Stimulated activated naive B cell treated with anti-CD40 and anti-IgM and Interleukin-4, amounts not matched to agents 10 μg/mL and 1 μg/mL and 100 μg/mL, for 72 hours (primary cell): ENCODE results near the gene ZNF189.

Source experiments
- ATAC-seq, 2 donors: fragments of 150-1000 bp; cut with Tn5 transposase; replicated peaks; 2 replicates each; pipeline ENCODE4 v1.10.0; 2021; ENCODE audit warnings: moderate library complexity in 1 of 2
- DNase-seq: peaks from one replicate; pipeline ENCODE4 v3.0.0; 2021
- H3K27ac Mint-ChIP-seq: one replicate; pipeline ENCODE4 v1.8.0; 2022; ENCODE audit warnings: mild to moderate bottlenecking, mixed read lengths
- H3K27me3 Mint-ChIP-seq, 2 donors: one replicate each; pipeline ENCODE4 v1.8.0; 2022; ENCODE audit warnings: mixed read lengths in 2 of 2
- H3K36me3 Mint-ChIP-seq, 2 donors: one replicate each; pipeline ENCODE4 v1.8.0; 2022; ENCODE audit warnings: mixed read lengths in 2 of 2, mild to moderate bottlenecking in 1 of 2
- H3K4me1 Mint-ChIP-seq, 2 donors: one replicate each; pipeline ENCODE4 v1.8.0; 2022; ENCODE audit warnings: mixed read lengths in 2 of 2, mild to moderate bottlenecking in 1 of 2
- H3K4me3 Mint-ChIP-seq, 2 donors: one replicate each; pipeline ENCODE4 v1.8.0; 2022; ENCODE audit warnings: mild to moderate bottlenecking in 2 of 2, mixed read lengths in 2 of 2, moderate library complexity in 1 of 2
- H3K9me3 Mint-ChIP-seq, 2 donors: one replicate each; pipeline ENCODE4 v1.8.0; 2022; ENCODE audit warnings: mixed read lengths in 2 of 2, mild to moderate bottlenecking in 1 of 2

ZNF189 gene

GRCh38 chr9:101418518-101419430 is 20.1 kb downstream of the ZNF189 start:
- ATAC-seq (no peak), DNase-seq (no peak)
- H3K9me3 Mint-ChIP-seq, result peaks cover 18 to 19% of the 10 kb centered on the region in 2 donors
- no peaks in the 10 kb centered on the region for H3K27me3 Mint-ChIP-seq
- peaks cover 15 to 26% of the 10 kb centered on the region in 2 donors for H3K36me3 Mint-ChIP-seq
- H3K27ac Mint-ChIP-seq, result no peak overlapping the region
- H3K4me1 Mint-ChIP-seq, result peaks cover 0 to 2% of the 10 kb centered on the region in 2 donors
- H3K4me3 Mint-ChIP-seq, result no peak overlapping the region

- ATAC-seq (no peak), DNase-seq (no peak)
- Mint-ChIP-seq H3K27me3 (no peaks in the 10 kb centered on the region), H3K4me3 (no peak overlapping the region), H3K36me3 (peaks cover 11 to 19% of the 10 kb centered on the region in 2 donors), H3K4me1 (no peaks in the 10 kb centered on the region), H3K9me3 (peaks cover 12 to 14% of the 10 kb centered on the region in 2 donors), H3K27ac (no peak overlapping the region)
Observed at GRCh38 chr9:101419863-101420262, 21.2 kb downstream of the ZNF189 start.

GRCh38 chr9:101421653-101422065 is 23.0 kb downstream of the ZNF189 start:
- Mint-ChIP-seq H3K27ac (peak overlapping the region; percentile 15), H3K4me3 (no peak overlapping the region), H3K27me3 (no peaks in the 10 kb centered on the region), H3K4me1 (no peaks in the 10 kb centered on the region), H3K36me3 (peaks cover 11% of the 10 kb centered on the region in 2 donors), H3K9me3 (peaks cover 11 to 12% of the 10 kb centered on the region in 2 donors)
- ATAC-seq, result no peak
- no peak for DNase-seq

GRCh38 chr9:101427358-101427757 is 28.7 kb downstream of the ZNF189 start:
- DNase-seq (no peak), ATAC-seq (no peak)
- H3K36me3 Mint-ChIP-seq, result no peaks in the 10 kb centered on the region
- H3K27me3 Mint-ChIP-seq, result peaks cover 6 to 17% of the 10 kb centered on the region in 2 donors
- H3K4me3 Mint-ChIP-seq, result no peak overlapping the region
- peaks cover 2 to 4% of the 10 kb centered on the region in 2 donors for H3K9me3 Mint-ChIP-seq
- H3K27ac Mint-ChIP-seq, result no peak overlapping the region
- H3K4me1 Mint-ChIP-seq, result peaks cover 0 to 2% of the 10 kb centered on the region in 2 donors

- ATAC-seq (peak in 1 of 2 donors; percentile 27), DNase-seq (no peak)
- no peak overlapping the region for H3K4me3 Mint-ChIP-seq
- peaks cover 6 to 17% of the 10 kb centered on the region in 2 donors for H3K27me3 Mint-ChIP-seq
- H3K27ac Mint-ChIP-seq, result no peak overlapping the region
- H3K36me3 Mint-ChIP-seq, result no peaks in the 10 kb centered on the region
- H3K9me3 Mint-ChIP-seq, result peaks cover 2 to 4% of the 10 kb centered on the region in 2 donors
- H3K4me1 Mint-ChIP-seq, result peaks cover 0 to 2% of the 10 kb centered on the region in 2 donors
Observed at GRCh38 chr9:101427957-101428655, 29.5 kb downstream of the ZNF189 start.

GRCh38 chr9:101428909-101429308 is 30.3 kb downstream of the ZNF189 start:
- ATAC-seq, result no peak
- Mint-ChIP-seq H3K27me3 (peaks cover 6 to 17% of the 10 kb centered on the region in 2 donors), H3K4me3 (no peak overlapping the region), H3K9me3 (peaks cover 0 to 4% of the 10 kb centered on the region in 2 donors), H3K36me3 (no peaks in the 10 kb centered on the region), H3K27ac (no peak overlapping the region), H3K4me1 (peaks cover 0 to 2% of the 10 kb centered on the region in 2 donors)
- DNase-seq, result no peak

GRCh38 chr9:101429736-101430135 is 31.1 kb downstream of the ZNF189 start:
- Mint-ChIP-seq H3K27me3 (peaks cover 6 to 17% of the 10 kb centered on the region in 2 donors), H3K27ac (no peak overlapping the region), H3K9me3 (peaks cover 0 to 4% of the 10 kb centered on the region in 2 donors), H3K36me3 (no peaks in the 10 kb centered on the region), H3K4me1 (peaks cover 0 to 2% of the 10 kb centered on the region in 2 donors), H3K4me3 (no peak overlapping the region)
- ATAC-seq (no peak), DNase-seq (no peak)

- Mint-ChIP-seq H3K4me1 (peaks cover 0 to 4% of the 10 kb centered on the region in 2 donors), H3K9me3 (peaks cover 0 to 4% of the 10 kb centered on the region in 2 donors), H3K27ac (no peak overlapping the region), H3K27me3 (peaks cover 13 to 26% of the 10 kb centered on the region in 2 donors), H3K36me3 (no peaks in the 10 kb centered on the region), H3K4me3 (no peak overlapping the region)
- no peak for ATAC-seq
- no peak for DNase-seq
Observed at GRCh38 chr9:101432171-101432570, 33.5 kb downstream of the ZNF189 start.

- ATAC-seq (no peak), DNase-seq (no peak)
- peaks cover 17 to 32% of the 10 kb centered on the region in 2 donors for H3K27me3 Mint-ChIP-seq
- peaks cover 0 to 4% of the 10 kb centered on the region in 2 donors for H3K9me3 Mint-ChIP-seq
- H3K36me3 Mint-ChIP-seq, result no peaks in the 10 kb centered on the region
- H3K4me1 Mint-ChIP-seq, result peaks cover 0 to 4% of the 10 kb centered on the region in 2 donors
- no peak overlapping the region for H3K4me3 Mint-ChIP-seq
- no peak overlapping the region for H3K27ac Mint-ChIP-seq
Observed at GRCh38 chr9:101432740-101433139, 34.1 kb downstream of the ZNF189 start.

GRCh38 chr9:101433229-101433628 is 34.6 kb downstream of the ZNF189 start:
- H3K4me1 Mint-ChIP-seq, result peaks cover 0 to 4% of the 10 kb centered on the region in 2 donors
- H3K4me3 Mint-ChIP-seq, result no peak overlapping the region
- ATAC-seq (no peak), DNase-seq (no peak)
- H3K9me3 Mint-ChIP-seq, result peaks cover 0 to 4% of the 10 kb centered on the region in 2 donors
- no peaks in the 10 kb centered on the region for H3K36me3 Mint-ChIP-seq
- H3K27me3 Mint-ChIP-seq, result peaks cover 17 to 33% of the 10 kb centered on the region in 2 donors
- H3K27ac Mint-ChIP-seq, result no peak overlapping the region

- Mint-ChIP-seq H3K27ac (no peak overlapping the region), H3K4me3 (no peak overlapping the region), H3K36me3 (no peaks in the 10 kb centered on the region), H3K27me3 (peaks cover 22 to 26% of the 10 kb centered on the region in 2 donors), H3K9me3 (no peaks in the 10 kb centered on the region), H3K4me1 (peaks cover 0 to 1% of the 10 kb centered on the region in 2 donors)
- DNase-seq, result no peak
- ATAC-seq, result no peak
Observed at GRCh38 chr9:101434998-101435397, 36.3 kb downstream of the ZNF189 start.

- H3K4me3 Mint-ChIP-seq, result no peak within 1 kb of the TSS
- no peaks in the 10 kb centered on the region for H3K9me3 Mint-ChIP-seq
- ATAC-seq (no peak), DNase-seq (no peak)
- peaks cover 0 to 1% of the 10 kb centered on the region in 2 donors for H3K4me1 Mint-ChIP-seq
- H3K36me3 Mint-ChIP-seq, result no peaks in the 10 kb centered on the region
- no peak within 1 kb of the TSS for H3K27ac Mint-ChIP-seq
- peaks cover 21 to 23% of the 10 kb centered on the region in 2 donors for H3K27me3 Mint-ChIP-seq
Observed at GRCh38 chr9:101435601-101436079, 37.0 kb downstream of the ZNF189 start, which contains the start of gene ALDOB. TSS of gene ALDOB (minus strand) at chr9:101435774. CDS start at chr9:101430887, 4,887 bp downstream.

- peaks cover 0 to 1% of the 10 kb centered on the region in 2 donors for H3K4me1 Mint-ChIP-seq
- no peaks in the 10 kb centered on the region for H3K9me3 Mint-ChIP-seq
- no peak overlapping the region for H3K4me3 Mint-ChIP-seq
- peaks cover 21 to 35% of the 10 kb centered on the region in 2 donors for H3K27me3 Mint-ChIP-seq
- DNase-seq (no peak), ATAC-seq (no peak)
- H3K27ac Mint-ChIP-seq, result no peak overlapping the region
- no peaks in the 10 kb centered on the region for H3K36me3 Mint-ChIP-seq
Observed at GRCh38 chr9:101437806-101438232, 39.2 kb downstream of the ZNF189 start.

GRCh38 chr9:101438523-101438922 is 39.9 kb downstream of the ZNF189 start:
- Mint-ChIP-seq H3K36me3 (no peaks in the 10 kb centered on the region), H3K4me3 (no peak overlapping the region), H3K4me1 (peaks cover 0 to 1% of the 10 kb centered on the region in 2 donors), H3K9me3 (no peaks in the 10 kb centered on the region), H3K27me3 (peaks cover 26 to 42% of the 10 kb centered on the region in 2 donors), H3K27ac (no peak overlapping the region)
- no peak for ATAC-seq
- DNase-seq, result no peak
